GM19238 (cell line): ENCODE results near the gene UPK1B.

ENCODE experiments used
- DNase-seq: peaks from one replicate; pipeline ENCODE4 v3.0.0; 2011; ENCODE audit warnings: low spot score; ENCODE audit not compliant: insufficient read length

UPK1B gene

DNA sequence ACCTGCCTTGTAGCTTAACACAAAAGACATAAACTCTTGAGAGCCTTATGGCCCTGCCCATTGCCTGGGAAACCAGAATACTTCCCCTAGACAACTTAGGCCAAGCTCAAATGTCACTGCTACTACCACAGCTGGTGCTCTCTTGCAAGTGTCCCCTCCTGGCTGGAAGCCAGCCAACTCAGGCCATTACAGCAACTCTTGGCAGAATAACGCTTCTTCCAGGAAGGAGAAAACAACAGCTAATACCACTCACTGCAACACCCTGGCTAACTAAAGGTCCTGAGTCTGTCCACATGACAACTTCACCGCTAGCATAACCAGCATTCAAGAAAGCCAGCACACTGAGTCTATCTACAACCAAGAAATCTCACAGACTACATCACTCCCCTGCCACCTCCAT is 72.4 kb downstream of the UPK1B start:
- no peak for DNase-seq
